ENCODE data around the gene LAPTM5. TPM values are rescaled to one million over a fixed set of nuclear protein-coding genes. Genes with fewer than 3 reads are reported as not detected.
A peak's percentile ranks its signal among the peaks of the same experiment; 100 is the strongest.

The LAPTM5 gene
- total and polyA plus RNA-seq, 2 of the 13 experiments (the other 11 are each of a cell fraction or from before 2014, with no cell fraction given) = 0.41 to 0.86 TPM

DNA sequence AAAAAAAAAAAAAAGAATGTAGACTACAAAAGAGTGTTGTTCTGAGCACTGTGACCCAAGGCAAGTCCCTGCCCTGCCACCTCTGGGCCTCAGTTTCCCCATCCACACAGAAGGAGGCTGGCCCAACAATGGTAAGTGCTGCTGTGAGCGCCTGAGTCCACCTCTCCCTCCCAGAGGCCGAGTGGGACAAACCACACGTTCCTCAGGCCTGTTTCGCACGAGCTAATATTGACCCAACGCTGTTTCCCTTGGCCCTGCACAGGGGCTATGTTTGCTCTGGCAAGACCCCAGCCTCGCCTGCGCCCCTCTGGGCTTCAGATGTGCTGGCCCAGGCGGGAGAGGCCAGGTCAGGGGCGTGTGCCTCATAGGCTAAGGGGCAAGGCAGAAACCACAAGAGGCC lies 12.6 kb upstream of the LAPTM5 start (continued):
- TF ChIP-seq, protein P1, sequence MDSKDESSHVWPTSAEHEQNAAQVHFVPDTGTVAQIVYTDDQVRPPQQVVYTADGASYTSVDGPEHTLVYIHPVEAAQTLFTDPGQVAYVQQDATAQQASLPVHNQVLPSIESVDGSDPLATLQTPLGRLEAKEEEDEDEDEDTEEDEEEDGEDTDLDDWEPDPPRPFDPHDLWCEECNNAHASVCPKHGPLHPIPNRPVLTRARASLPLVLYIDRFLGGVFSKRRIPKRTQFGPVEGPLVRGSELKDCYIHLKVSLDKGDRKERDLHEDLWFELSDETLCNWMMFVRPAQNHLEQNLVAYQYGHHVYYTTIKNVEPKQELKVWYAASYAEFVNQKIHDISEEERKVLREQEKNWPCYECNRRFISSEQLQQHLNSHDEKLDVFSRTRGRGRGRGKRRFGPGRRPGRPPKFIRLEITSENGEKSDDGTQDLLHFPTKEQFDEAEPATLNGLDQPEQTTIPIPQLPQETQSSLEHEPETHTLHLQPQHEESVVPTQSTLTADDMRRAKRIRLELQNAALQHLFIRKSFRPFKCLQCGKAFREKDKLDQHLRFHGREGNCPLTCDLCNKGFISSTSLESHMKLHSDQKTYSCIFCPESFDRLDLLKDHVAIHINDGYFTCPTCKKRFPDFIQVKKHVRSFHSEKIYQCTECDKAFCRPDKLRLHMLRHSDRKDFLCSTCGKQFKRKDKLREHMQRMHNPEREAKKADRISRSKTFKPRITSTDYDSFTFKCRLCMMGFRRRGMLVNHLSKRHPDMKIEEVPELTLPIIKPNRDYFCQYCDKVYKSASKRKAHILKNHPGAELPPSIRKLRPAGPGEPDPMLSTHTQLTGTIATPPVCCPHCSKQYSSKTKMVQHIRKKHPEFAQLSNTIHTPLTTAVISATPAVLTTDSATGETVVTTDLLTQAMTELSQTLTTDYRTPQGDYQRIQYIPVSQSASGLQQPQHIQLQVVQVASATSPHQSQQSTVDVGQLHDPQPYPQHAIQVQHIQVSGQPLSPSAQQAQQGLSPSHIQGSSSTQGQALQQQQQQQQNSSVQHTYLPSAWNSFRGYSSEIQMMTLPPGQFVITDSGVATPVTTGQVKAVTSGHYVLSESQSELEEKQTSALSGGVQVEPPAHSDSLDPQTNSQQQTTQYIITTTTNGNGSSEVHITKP (CRISPR knock-in tag; IDR thresholded peaks at IDR 0.05; ENCODE audit: low read depth) = peak; percentile 84
- no peak for TF ChIP-seq SOX13 (IDR thresholded peaks at IDR 0.05)
- TF ChIP-seq SOX13 (CRISPR knock-in tag; conservative IDR thresholded peaks at IDR 0.05 in 1 of 2, IDR thresholded peaks at IDR 0.05 in 1 of 2) = peak in 1 of 2 experiments; percentile 31; a peak in 1 of 4 replicates
- TF ChIP-seq NR2F2 (IDR thresholded peaks at IDR 0.05; ENCODE audit: borderline replicate concordance, low read depth) = peak; percentile 72; the same call in 1 of the 2 replicates
- TF ChIP-seq HNF4A (CRISPR knock-in tag; IDR thresholded peaks at IDR 0.05) = no peak
- TF ChIP-seq, protein P2, sequence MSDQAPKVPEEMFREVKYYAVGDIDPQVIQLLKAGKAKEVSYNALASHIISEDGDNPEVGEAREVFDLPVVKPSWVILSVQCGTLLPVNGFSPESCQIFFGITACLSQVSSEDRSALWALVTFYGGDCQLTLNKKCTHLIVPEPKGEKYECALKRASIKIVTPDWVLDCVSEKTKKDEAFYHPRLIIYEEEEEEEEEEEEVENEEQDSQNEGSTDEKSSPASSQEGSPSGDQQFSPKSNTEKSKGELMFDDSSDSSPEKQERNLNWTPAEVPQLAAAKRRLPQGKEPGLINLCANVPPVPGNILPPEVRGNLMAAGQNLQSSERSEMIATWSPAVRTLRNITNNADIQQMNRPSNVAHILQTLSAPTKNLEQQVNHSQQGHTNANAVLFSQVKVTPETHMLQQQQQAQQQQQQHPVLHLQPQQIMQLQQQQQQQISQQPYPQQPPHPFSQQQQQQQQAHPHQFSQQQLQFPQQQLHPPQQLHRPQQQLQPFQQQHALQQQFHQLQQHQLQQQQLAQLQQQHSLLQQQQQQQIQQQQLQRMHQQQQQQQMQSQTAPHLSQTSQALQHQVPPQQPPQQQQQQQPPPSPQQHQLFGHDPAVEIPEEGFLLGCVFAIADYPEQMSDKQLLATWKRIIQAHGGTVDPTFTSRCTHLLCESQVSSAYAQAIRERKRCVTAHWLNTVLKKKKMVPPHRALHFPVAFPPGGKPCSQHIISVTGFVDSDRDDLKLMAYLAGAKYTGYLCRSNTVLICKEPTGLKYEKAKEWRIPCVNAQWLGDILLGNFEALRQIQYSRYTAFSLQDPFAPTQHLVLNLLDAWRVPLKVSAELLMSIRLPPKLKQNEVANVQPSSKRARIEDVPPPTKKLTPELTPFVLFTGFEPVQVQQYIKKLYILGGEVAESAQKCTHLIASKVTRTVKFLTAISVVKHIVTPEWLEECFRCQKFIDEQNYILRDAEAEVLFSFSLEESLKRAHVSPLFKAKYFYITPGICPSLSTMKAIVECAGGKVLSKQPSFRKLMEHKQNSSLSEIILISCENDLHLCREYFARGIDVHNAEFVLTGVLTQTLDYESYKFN (CRISPR knock-in tag; conservative IDR thresholded peaks at IDR 0.05) = peak; percentile 38; the same call in 1 of the 2 replicates
- TF ChIP-seq, protein P3, sequence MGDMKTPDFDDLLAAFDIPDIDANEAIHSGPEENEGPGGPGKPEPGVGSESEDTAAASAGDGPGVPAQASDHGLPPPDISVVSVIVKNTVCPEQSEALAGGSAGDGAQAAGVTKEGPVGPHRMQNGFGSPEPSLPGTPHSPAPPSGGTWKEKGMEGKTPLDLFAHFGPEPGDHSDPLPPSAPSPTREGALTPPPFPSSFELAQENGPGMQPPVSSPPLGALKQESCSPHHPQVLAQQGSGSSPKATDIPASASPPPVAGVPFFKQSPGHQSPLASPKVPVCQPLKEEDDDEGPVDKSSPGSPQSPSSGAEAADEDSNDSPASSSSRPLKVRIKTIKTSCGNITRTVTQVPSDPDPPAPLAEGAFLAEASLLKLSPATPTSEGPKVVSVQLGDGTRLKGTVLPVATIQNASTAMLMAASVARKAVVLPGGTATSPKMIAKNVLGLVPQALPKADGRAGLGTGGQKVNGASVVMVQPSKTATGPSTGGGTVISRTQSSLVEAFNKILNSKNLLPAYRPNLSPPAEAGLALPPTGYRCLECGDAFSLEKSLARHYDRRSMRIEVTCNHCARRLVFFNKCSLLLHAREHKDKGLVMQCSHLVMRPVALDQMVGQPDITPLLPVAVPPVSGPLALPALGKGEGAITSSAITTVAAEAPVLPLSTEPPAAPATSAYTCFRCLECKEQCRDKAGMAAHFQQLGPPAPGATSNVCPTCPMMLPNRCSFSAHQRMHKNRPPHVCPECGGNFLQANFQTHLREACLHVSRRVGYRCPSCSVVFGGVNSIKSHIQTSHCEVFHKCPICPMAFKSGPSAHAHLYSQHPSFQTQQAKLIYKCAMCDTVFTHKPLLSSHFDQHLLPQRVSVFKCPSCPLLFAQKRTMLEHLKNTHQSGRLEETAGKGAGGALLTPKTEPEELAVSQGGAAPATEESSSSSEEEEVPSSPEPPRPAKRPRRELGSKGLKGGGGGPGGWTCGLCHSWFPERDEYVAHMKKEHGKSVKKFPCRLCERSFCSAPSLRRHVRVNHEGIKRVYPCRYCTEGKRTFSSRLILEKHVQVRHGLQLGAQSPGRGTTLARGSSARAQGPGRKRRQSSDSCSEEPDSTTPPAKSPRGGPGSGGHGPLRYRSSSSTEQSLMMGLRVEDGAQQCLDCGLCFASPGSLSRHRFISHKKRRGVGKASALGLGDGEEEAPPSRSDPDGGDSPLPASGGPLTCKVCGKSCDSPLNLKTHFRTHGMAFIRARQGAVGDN (CRISPR knock-in tag; IDR thresholded peaks at IDR 0.05) = peak; percentile 72
- peak; percentile 29; the same call in 1 of the 2 replicates for TF ChIP-seq ZSCAN21 (CRISPR knock-in tag; IDR thresholded peaks at IDR 0.05; ENCODE audit: borderline replicate concordance)
- peak; percentile 63; the same call in 1 of the 2 replicates for TF ChIP-seq ARNTL (CRISPR knock-in tag; IDR thresholded peaks at IDR 0.05)
- no peak for TF ChIP-seq MEIS1 (CRISPR knock-in tag; IDR thresholded peaks at IDR 0.05; ENCODE audit: borderline replicate concordance)

All from HepG2 (cell line).